Mononuclear cell (primary cell): ENCODE data around the gene ELMOD3. TPM values are rescaled to one million over a fixed set of nuclear protein-coding genes. Genes with fewer than 3 reads are reported as not detected.
A peak's percentile ranks its signal among the peaks of the same experiment; 100 is the strongest.
"Not testable (repeated sequence)": the region's sequence is repeated elsewhere in the genome, so short reads cannot be mapped to it uniquely, and the experiment has no call there.

ENCODE experiments used
- H3K27me3 ChIP-seq: 2 replicates; pipeline ENCODE4 v1.6.0; 2011; ENCODE audit warnings: low read length, control low read depth; ENCODE audit not compliant: insufficient read depth
- H3K4me1 ChIP-seq: 2 replicates; pipeline ENCODE4 v1.5.1; 2011; ENCODE audit warnings: mild to moderate bottlenecking, low read length, control low read depth; ENCODE audit not compliant: insufficient read depth
- H3K4me3 ChIP-seq: 2 replicates; pipeline ENCODE4 v1.5.1; 2011; ENCODE audit warnings: mild to moderate bottlenecking, low read length, moderate library complexity
- H3K9me3 ChIP-seq: 2 replicates; pipeline ENCODE4 v1.5.1; 2011; ENCODE audit warnings: low read depth, mild to moderate bottlenecking, control low read depth, low read length
- total RNA-seq: library from RNA; depleted of rRNA; stranded (reverse); fragments of >200 nt; gene quantifications from one replicate; pipeline ENCODE4 v1.2.3, GENCODE V29; 2012

ELMOD3 gene
- total RNA-seq, 1 donor = 12.8 TPM

- Histone ChIP-seq H3K9me3 (no peaks in the 10 kb centered on the region), H3K4me3 (no peak overlapping the region), H3K27me3 (no peaks in the 10 kb centered on the region), H3K4me1 (no peaks in the 10 kb centered on the region)
Observed at GRCh38 chr2:85344356-85344954, 10.1 kb upstream of the ELMOD3 start.

- Histone ChIP-seq H3K27me3 (no peaks in the 10 kb centered on the region), H3K4me1 (no peaks in the 10 kb centered on the region), H3K4me3 (no peak overlapping the region), H3K9me3 (no peaks in the 10 kb centered on the region)
Observed at GRCh38 chr2:85347599-85347998, 7.0 kb upstream of the ELMOD3 start.

GRCh38 chr2:85353876-85354285 lies 688 bp upstream of the ELMOD3 start:
- Histone ChIP-seq H3K9me3 (no peaks in the 10 kb centered on the region), H3K4me3 (peak overlapping the region; percentile 96), H3K27me3 (no peaks in the 10 kb centered on the region), H3K4me1 (peaks cover 22% of the 10 kb centered on the region)

- Histone ChIP-seq H3K27me3 (no peaks in the 10 kb centered on the region), H3K4me1 (peaks cover 22% of the 10 kb centered on the region), H3K4me3 (peak overlapping the region; percentile 96), H3K9me3 (no peaks in the 10 kb centered on the region)
Observed at GRCh38 chr2:85355073-85355410, 473 bp downstream of the ELMOD3 start.

GRCh38 chr2:85355521-85355920 lies 952 bp downstream of the ELMOD3 start:
- Histone ChIP-seq H3K4me1 (peaks cover 22% of the 10 kb centered on the region), H3K4me3 (peak overlapping the region; percentile 96), H3K9me3 (no peaks in the 10 kb centered on the region), H3K27me3 (no peaks in the 10 kb centered on the region)

- no peaks in the 10 kb centered on the region for H3K27me3 ChIP-seq
- no peak overlapping the region for H3K4me3 ChIP-seq
- H3K4me1 ChIP-seq = peaks cover 22% of the 10 kb centered on the region
- H3K9me3 ChIP-seq = no peaks in the 10 kb centered on the region
Observed at GRCh38 chr2:85356186-85356585, 1.6 kb downstream of the ELMOD3 start.

- Histone ChIP-seq H3K27me3 (no peaks in the 10 kb centered on the region), H3K4me1 (peaks cover 22% of the 10 kb centered on the region), H3K4me3 (no peak overlapping the region), H3K9me3 (no peaks in the 10 kb centered on the region)
Observed at GRCh38 chr2:85357736-85358135, 3.2 kb downstream of the ELMOD3 start.

GRCh38 chr2:85362653-85363387 lies 8.3 kb downstream of the ELMOD3 start:
- H3K27me3 ChIP-seq, H3K9me3 ChIP-seq, H3K4me1 ChIP-seq, H3K4me3 ChIP-seq: not testable (repeated sequence)

- Histone ChIP-seq H3K4me3 (no peak overlapping the region), H3K4me1 (no peaks in the 10 kb centered on the region), H3K9me3 (no peaks in the 10 kb centered on the region), H3K27me3 (no peaks in the 10 kb centered on the region)
Observed at GRCh38 chr2:85367180-85367579, 12.6 kb downstream of the ELMOD3 start.

GRCh38 chr2:85368921-85369320 lies 14.4 kb downstream of the ELMOD3 start:
- Histone ChIP-seq H3K4me3 (no peak overlapping the region), H3K9me3 (no peaks in the 10 kb centered on the region), H3K27me3 (no peaks in the 10 kb centered on the region), H3K4me1 (no peaks in the 10 kb centered on the region)

- Histone ChIP-seq H3K4me1 (no peaks in the 10 kb centered on the region), H3K27me3 (no peaks in the 10 kb centered on the region)
Observed at GRCh38 chr2:85369500-85369899, 14.9 kb downstream of the ELMOD3 start.

GRCh38 chr2:85371045-85371444 lies 16.5 kb downstream of the ELMOD3 start:
- no peaks in the 10 kb centered on the region for H3K4me1 ChIP-seq

More at GRCh38 chr2:85369500-85369899, 14.9 kb downstream of the ELMOD3 start:
- Histone ChIP-seq H3K9me3 (no peaks in the 10 kb centered on the region), H3K4me3 (no peak overlapping the region)

GRCh38 chr2:85376291-85377065 lies 21.9 kb downstream of the ELMOD3 start:
- peaks cover 6% of the 10 kb centered on the region for H3K9me3 ChIP-seq
- H3K4me3 ChIP-seq = no peak overlapping the region
- H3K27me3 ChIP-seq = no peaks in the 10 kb centered on the region
- no peaks in the 10 kb centered on the region for H3K4me1 ChIP-seq

More at GRCh38 chr2:85371045-85371444, 16.5 kb downstream of the ELMOD3 start:
- H3K9me3 ChIP-seq = no peaks in the 10 kb centered on the region
- no peaks in the 10 kb centered on the region for H3K27me3 ChIP-seq
- H3K4me3 ChIP-seq = no peak overlapping the region

GRCh38 chr2:85377083-85377482 lies 22.5 kb downstream of the ELMOD3 start:
- Histone ChIP-seq H3K27me3 (no peaks in the 10 kb centered on the region), H3K9me3 (peaks cover 6% of the 10 kb centered on the region), H3K4me1 (no peaks in the 10 kb centered on the region), H3K4me3 (no peak overlapping the region)

- Histone ChIP-seq H3K9me3 (peaks cover 6% of the 10 kb centered on the region), H3K27me3 (no peaks in the 10 kb centered on the region), H3K4me1 (no peaks in the 10 kb centered on the region), H3K4me3 (no peak overlapping the region)
Observed at GRCh38 chr2:85378257-85378656, 23.7 kb downstream of the ELMOD3 start.
